22Rv1 (cell line): Measurements from ENCODE around the gene NRN1L.

Experiments used
- CTCF ChIP-seq: fragments of 450-650 bp; IDR thresholded peaks from 2 replicates; pipeline ENCODE4 v1.5.1; 2017; ENCODE audit warnings: mild to moderate bottlenecking
- ZFX ChIP-seq: fragments of 450-650 bp; IDR thresholded peaks from 2 replicates; pipeline ENCODE4 v1.6.1; 2017; ENCODE audit warnings: antibody characterized with exemption, borderline replicate concordance

GRCh38 chr16:67861877-67862276 lies 22.8 kb upstream of the NRN1L start:
- TF ChIP-seq CTCF (no peak), ZFX (no peak)
